DND-41 (cell line): Measurements from ENCODE around the gene LGI4.

Experiments used
- ATAC-seq: fragments of 200-7000 bp; cut with Tn5 transposase; 3 replicates; pipeline ENCODE4 v1.9.1; 2021; ENCODE audit warnings: low read depth; ENCODE audit not compliant: insufficient read depth
- DNase-seq: peaks from one replicate; pipeline ENCODE4 v3.0.0-alpha.2; 2020
- H2AFZ ChIP-seq: 2 replicates; pipeline ENCODE4 v1.6.0; 2012; ENCODE audit warnings: low read depth, low read length
- H3K27ac ChIP-seq: 2 replicates; pipeline ENCODE4 v1.5.1; 2012; ENCODE audit warnings: low read length, inconsistent platforms
- H3K27me3 ChIP-seq: fragments of 200-600 bp; sonication (generic); 2 replicates; pipeline ENCODE4 v1.6.0; 2012; ENCODE audit warnings: low read length, mild to moderate bottlenecking, inconsistent platforms; ENCODE audit not compliant: insufficient read depth, poor library complexity
- H3K36me3 ChIP-seq: 2 replicates; pipeline ENCODE4 v1.5.1; 2012; ENCODE audit warnings: low read length, inconsistent platforms; ENCODE audit not compliant: insufficient read depth
- H3K4me1 ChIP-seq: 2 replicates; pipeline ENCODE4 v1.5.1; 2012; ENCODE audit warnings: mild to moderate bottlenecking, low read length; ENCODE audit not compliant: insufficient read depth
- H3K4me2 ChIP-seq: 2 replicates; pipeline ENCODE4 v1.6.0; 2012; ENCODE audit warnings: mild to moderate bottlenecking, moderate library complexity, low read length, inconsistent platforms; ENCODE audit not compliant: insufficient read depth
- H3K4me3 ChIP-seq, 2 experiments: fragments of 200-600 bp in 1 of 2; shearing (Covaris generic) in 1 of 2; 2 replicates each; pipeline ENCODE4 v1.5.1; 2012 to 2016; ENCODE audit warnings: inconsistent platforms in 2 of 2, low read length in 2 of 2, mild to moderate bottlenecking in 2 of 2, low read depth in 1 of 2, moderate library complexity in 1 of 2
- H3K79me2 ChIP-seq: 2 replicates; pipeline ENCODE4 v1.6.0; 2012; ENCODE audit warnings: low read length, inconsistent platforms; ENCODE audit not compliant: insufficient read depth
- H3K9ac ChIP-seq: 2 replicates; pipeline ENCODE4 v1.6.0; 2012; ENCODE audit warnings: low read depth, mild to moderate bottlenecking, inconsistent platforms, low read length, moderate library complexity
- H3K9me3 ChIP-seq: 2 replicates; pipeline ENCODE4 v1.5.1; 2012; ENCODE audit warnings: low read length, moderate library complexity, mild to moderate bottlenecking, inconsistent platforms; ENCODE audit not compliant: insufficient read depth, severe bottlenecking
- H4K20me1 ChIP-seq: 2 replicates; pipeline ENCODE4 v1.6.0; 2012; ENCODE audit warnings: low read length; ENCODE audit not compliant: insufficient read depth
- CTCF ChIP-seq: IDR thresholded peaks from 2 replicates; pipeline ENCODE4 v1.5.1; 2012; ENCODE audit warnings: borderline replicate concordance, low read length, moderate library complexity, mild to moderate bottlenecking; ENCODE audit not compliant: poor library complexity, severe bottlenecking; ENCODE audit errors: extremely low read depth
- EZH2 ChIP-seq: IDR thresholded peaks from 3 replicates; pipeline ENCODE4 v1.6.1; 2012; ENCODE audit warnings: borderline replicate concordance, low read depth, mild to moderate bottlenecking, moderate library complexity, low read length, inconsistent platforms; ENCODE audit not compliant: severe bottlenecking

Gene LGI4

GRCh38 chr19:35114353-35115176 is 20.3 kb downstream of the LGI4 start:
- Histone ChIP-seq H3K27ac (no peak overlapping the region), H3K4me1 (no peaks in the 10 kb centered on the region), H3K9ac (no peak overlapping the region), H3K4me3 (no peak overlapping the region), H2AFZ (no peak overlapping the region), H3K79me2 (no peaks in the 10 kb centered on the region), H3K4me2 (no peak overlapping the region), H4K20me1 (0 out of 2 replicates have a peak, but pooled peaks cover 4% of the 10 kb centered on the region), H3K9me3 (no peaks in the 10 kb centered on the region), H3K36me3 (no peaks in the 10 kb centered on the region), H3K27me3 (no peaks in the 10 kb centered on the region)
- TF ChIP-seq CTCF (peak; percentile 94), EZH2 (no peak)
- peak; percentile 75 for DNase-seq
- ATAC-seq, result peak; percentile 94

DNA sequence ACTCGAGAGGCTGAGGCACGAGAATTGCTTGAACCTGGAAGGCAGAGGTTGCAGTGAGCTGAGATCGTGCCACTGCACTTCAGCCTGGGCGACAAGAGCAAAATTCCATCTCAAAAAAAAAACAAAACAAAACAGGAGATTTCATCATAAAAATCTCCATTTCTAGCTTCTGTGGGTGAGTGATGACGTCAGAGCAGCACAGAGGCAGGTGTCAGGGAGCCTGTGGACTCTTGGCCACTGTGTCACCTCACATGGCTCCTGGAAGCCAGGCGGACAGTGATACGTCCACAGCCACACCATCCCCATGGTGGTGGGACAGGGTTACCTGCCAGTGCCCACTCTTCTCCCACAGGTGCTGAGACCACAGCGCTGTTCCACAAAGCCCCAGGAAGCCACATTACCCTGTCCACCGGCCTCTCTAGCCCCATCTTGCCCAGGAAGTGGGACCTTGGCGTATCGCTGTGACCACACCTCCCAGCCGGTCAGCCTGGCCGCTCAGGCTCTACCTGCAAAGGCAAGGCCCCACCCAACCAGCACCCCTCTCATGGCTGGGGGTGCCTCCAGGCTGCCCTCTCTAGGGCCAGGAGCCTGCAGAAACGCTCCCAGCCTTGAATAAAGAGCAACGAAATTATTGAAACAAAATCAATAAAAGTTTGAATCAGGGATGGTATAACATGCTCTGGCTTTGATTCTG is 21.7 kb downstream of the LGI4 start:
- Histone ChIP-seq H2AFZ (no peak overlapping the region), H3K4me2 (no peak overlapping the region), H3K4me3 (no peak overlapping the region), H3K27me3 (no peaks in the 10 kb centered on the region), H3K4me1 (no peaks in the 10 kb centered on the region), H4K20me1 (0 out of 2 replicates have a peak, but pooled peaks cover 4% of the 10 kb centered on the region), H3K9me3 (no peaks in the 10 kb centered on the region), H3K27ac (no peak overlapping the region), H3K9ac (no peak overlapping the region), H3K36me3 (no peaks in the 10 kb centered on the region), H3K79me2 (no peaks in the 10 kb centered on the region)
- TF ChIP-seq EZH2 (no peak), CTCF (no peak)
- DNase-seq (no peak), ATAC-seq (no peak)

DNA sequence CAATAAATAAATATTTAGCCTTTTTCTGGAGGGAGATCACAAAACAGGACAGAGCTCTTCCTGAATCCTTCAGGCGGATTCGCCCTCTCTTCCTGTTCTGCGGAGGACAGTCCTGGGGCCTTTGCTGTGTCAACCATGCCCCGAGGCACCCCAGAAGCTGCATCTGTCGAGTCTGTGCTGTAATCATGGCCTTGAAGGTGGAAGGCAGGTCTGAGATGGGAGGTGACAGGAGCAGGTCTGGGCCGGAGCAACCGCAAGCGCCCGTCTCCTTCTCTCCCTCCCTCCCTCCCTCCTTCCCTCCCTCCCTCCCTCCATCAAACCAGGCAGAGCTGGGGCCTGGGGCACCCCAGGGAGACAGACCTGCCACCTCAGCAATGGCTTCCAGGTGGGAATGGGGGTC is 23.9 kb downstream of the LGI4 start:
- no peaks in the 10 kb centered on the region for H3K4me1 ChIP-seq
- TF ChIP-seq CTCF (no peak), EZH2 (no peak)

More for the DNA sequence above, 23.9 kb downstream of the LGI4 start:
- H3K27me3 ChIP-seq, result no peaks in the 10 kb centered on the region
- H3K4me2 ChIP-seq, result no peak overlapping the region
- ATAC-seq (no peak), DNase-seq (no peak)
- H2AFZ ChIP-seq, result no peak overlapping the region
- H3K4me3 ChIP-seq, result no peak overlapping the region
- H3K27ac ChIP-seq, result no peak overlapping the region
- H3K36me3 ChIP-seq, result no peaks in the 10 kb centered on the region
- H3K9me3 ChIP-seq, result no peaks in the 10 kb centered on the region
- H4K20me1 ChIP-seq, result 0 out of 2 replicates have a peak, but pooled peaks cover 4% of the 10 kb centered on the region
- H3K9ac ChIP-seq, result no peak overlapping the region
- no peaks in the 10 kb centered on the region for H3K79me2 ChIP-seq
